ENCODE measurements around the gene ABTB1.

- no peak for TF ChIP-seq CTCF (tag by site-specific recombination; IDR thresholded peaks at IDR 0.05)
- TF ChIP-seq KLF10 (tag by site-specific recombination; IDR thresholded peaks at IDR 0.05), result no peak
- no peak for TF ChIP-seq YY1 (tag by site-specific recombination; IDR thresholded peaks at IDR 0.05)
- TF ChIP-seq ZNF274 (IDR thresholded peaks at IDR 0.05; ENCODE audit: low read length), result no peak
- TF ChIP-seq ZNF274 (tag by site-specific recombination; IDR thresholded peaks at IDR 0.05; ENCODE audit: borderline replicate concordance), result no peak
- no peak for TF ChIP-seq ZNF785 (tag by site-specific recombination; IDR thresholded peaks at IDR 0.05)
- no peak for TF ChIP-seq ZSCAN5A (tag by site-specific recombination; IDR thresholded peaks at IDR 0.05)
- no peak for TF ChIP-seq GLIS2 (tag by site-specific recombination; IDR thresholded peaks at IDR 0.05)
- TF ChIP-seq GFI1B (tag by site-specific recombination; IDR thresholded peaks at IDR 0.05), result no peak
- TF ChIP-seq ZNF248 (tag by site-specific recombination; IDR thresholded peaks at IDR 0.05), result no peak
- TF ChIP-seq ZNF449 (tag by site-specific recombination; IDR thresholded peaks at IDR 0.05), result no peak
- TF ChIP-seq ZNF280C (tag by site-specific recombination; IDR thresholded peaks at IDR 0.05), result no peak
- no peak for TF ChIP-seq KLF1 (tag by site-specific recombination; IDR thresholded peaks at IDR 0.05)
- TF ChIP-seq ZIC2 (tag by site-specific recombination; IDR thresholded peaks at IDR 0.05), result no peak
Observed at GRCh38 chr3:127665586-127665985, 7.2 kb upstream of the ABTB1 start.

Data from HEK293 (cell line).